ENCODE measurements around the gene TRAM1L1. TPM values are rescaled to one million over a fixed set of nuclear protein-coding genes. Genes with fewer than 3 reads are reported as not detected.

TRAM1L1 gene
- total RNA-seq, 4 donors from 2014 or later: 0.84 to 6.3 (median 2.5) TPM; not detected in 1

DNA sequence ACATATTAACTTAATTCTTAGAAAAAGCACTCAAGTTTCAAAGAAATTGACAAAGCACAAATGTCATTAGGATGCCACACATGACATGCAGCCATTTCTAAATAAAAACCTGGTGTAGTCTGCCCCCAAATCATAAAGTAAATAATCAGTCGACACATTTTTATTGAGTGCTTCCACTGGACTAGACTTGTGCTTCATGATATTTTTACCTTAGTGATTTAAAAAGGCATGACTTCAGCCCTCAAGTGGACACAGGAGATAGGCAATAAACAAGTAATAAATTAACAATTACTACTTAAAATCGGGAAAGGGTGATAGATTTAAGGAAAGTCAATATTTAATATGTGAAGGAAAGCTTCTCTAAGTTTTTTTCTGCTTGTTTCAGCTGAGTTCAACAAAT, 7.6 kb downstream of the TRAM1L1 start:
- WGBS, 2 donors: 77 to 84% methylated on average over 2 of the region's 2 CpGs
- DNase-seq (ENCODE audit: low spot score in 2 of 2): no peak
- no peaks in the 10 kb centered on the region for H3K36me3 ChIP-seq
- no peak overlapping the region for H3K4me3 ChIP-seq
- no peaks in the 10 kb centered on the region for H3K9me3 ChIP-seq
- no peak overlapping the region for H3K27ac ChIP-seq
- TF ChIP-seq, protein P1, sequence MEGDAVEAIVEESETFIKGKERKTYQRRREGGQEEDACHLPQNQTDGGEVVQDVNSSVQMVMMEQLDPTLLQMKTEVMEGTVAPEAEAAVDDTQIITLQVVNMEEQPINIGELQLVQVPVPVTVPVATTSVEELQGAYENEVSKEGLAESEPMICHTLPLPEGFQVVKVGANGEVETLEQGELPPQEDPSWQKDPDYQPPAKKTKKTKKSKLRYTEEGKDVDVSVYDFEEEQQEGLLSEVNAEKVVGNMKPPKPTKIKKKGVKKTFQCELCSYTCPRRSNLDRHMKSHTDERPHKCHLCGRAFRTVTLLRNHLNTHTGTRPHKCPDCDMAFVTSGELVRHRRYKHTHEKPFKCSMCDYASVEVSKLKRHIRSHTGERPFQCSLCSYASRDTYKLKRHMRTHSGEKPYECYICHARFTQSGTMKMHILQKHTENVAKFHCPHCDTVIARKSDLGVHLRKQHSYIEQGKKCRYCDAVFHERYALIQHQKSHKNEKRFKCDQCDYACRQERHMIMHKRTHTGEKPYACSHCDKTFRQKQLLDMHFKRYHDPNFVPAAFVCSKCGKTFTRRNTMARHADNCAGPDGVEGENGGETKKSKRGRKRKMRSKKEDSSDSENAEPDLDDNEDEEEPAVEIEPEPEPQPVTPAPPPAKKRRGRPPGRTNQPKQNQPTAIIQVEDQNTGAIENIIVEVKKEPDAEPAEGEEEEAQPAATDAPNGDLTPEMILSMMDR (IDR thresholded peaks at IDR 0.05): no peak
- no peaks in the 10 kb centered on the region for H3K4me1 ChIP-seq
- H3K27me3 ChIP-seq: no peaks in the 10 kb centered on the region

DNA sequence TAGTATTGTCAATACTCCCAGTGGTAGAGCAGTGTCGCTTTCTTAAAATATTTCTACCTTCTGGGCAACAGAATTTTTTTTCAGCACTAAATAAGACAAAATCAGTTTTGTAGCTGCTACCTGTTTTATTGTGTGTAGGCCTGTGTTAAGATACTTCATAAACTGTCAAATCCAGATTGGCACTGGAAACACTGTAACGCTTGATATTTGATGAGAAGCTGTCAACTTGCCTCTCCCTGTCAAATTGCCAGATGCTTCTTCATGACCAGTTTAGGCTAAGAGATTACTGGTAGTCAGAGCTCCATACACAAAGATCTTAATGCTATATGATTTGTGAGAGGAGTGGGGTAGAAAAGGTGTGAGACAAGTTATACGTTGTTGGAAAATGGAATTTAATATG, 17.3 kb downstream of the TRAM1L1 start:
- Histone ChIP-seq H3K9me3 (no peaks in the 10 kb centered on the region), H3K27ac (no peak overlapping the region), H3K4me1 (no peaks in the 10 kb centered on the region), H3K4me3 (no peak overlapping the region), H3K36me3 (no peaks in the 10 kb centered on the region), H3K27me3 (no peaks in the 10 kb centered on the region)
- no peak for TF ChIP-seq POLR2A (IDR thresholded peaks at IDR 0.05)
- TF ChIP-seq, protein P1 (IDR thresholded peaks at IDR 0.05): no peak
- DNase-seq (ENCODE audit: low spot score in 2 of 2): no peak
- 86 to 89% methylated on average over 3 of the region's 3 CpGs for WGBS, 2 donors

DNA sequence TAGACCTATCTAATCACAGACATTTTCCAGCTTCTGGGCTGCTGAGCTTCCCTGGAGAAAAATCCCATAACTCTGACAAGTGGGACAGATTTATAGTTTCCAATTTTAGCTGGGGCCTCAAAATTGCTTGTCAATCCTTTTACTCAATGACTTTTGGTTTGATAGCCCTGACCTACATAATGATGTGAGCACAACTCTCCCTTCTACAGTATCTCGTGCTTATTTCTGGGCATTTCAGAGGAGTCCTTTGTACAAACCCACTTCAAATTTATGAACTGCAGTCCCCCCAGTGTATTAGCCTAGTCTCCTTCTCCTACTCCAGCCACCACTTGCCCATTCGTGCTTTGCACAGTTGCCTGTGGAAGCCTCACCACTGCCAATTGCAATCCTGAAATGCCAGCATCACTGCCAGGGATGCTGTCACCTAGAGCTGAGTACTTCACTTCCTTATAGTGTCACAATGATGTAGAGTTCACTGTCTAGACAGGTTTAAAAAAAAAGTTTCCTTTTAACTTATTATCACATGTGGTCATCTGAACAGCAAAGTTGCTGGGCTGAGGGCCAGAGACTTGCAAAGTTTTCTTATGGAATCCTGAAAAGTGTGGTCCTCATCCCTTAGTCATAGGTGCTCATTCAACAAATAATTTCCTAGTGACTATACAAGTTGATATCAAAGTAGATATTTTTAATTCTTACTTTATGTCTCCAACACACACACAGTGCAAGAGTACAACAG, 21.2 kb downstream of the TRAM1L1 start:
- H3K27ac ChIP-seq: no peak overlapping the region

DNA sequence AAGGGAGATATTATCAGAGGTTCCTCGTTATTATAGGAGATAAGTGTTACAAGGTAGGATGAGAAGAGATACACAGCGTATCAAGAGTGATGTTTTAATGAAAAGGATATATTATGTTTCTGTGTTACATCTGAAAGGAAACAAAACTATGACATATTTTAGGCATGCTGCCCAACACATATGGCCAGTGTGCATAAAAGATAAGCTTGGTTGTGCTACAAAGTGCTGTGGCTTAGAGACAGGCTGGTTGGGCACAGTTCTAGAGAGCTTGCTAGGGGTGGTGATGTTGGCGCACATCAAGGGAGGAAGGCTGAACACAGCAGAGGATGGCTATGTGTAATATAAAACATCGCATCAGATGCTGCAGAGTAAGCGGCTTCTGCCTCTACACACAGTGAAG, 42.4 kb downstream of the TRAM1L1 start:
- 94% methylated on average over 5 of the region's 5 CpGs for WGBS, 2 donors
- TF ChIP-seq POLR2A (IDR thresholded peaks at IDR 0.05) (no peak), EP300 (IDR thresholded peaks at IDR 0.05) (no peak)
- TF ChIP-seq, protein P1 (IDR thresholded peaks at IDR 0.05): no peak

More for the DNA sequence above, 21.2 kb downstream of the TRAM1L1 start:
- Histone ChIP-seq H3K4me1 (no peaks in the 10 kb centered on the region), H3K9me3 (no peaks in the 10 kb centered on the region), H3K27me3 (no peaks in the 10 kb centered on the region), H3K36me3 (no peaks in the 10 kb centered on the region), H3K4me3 (no peak overlapping the region)
- 59 to 63% methylated on average over 2 of the region's 2 CpGs for WGBS, 2 donors
- DNase-seq (ENCODE audit: low spot score in 2 of 2): no peak
- TF ChIP-seq, protein P1 (IDR thresholded peaks at IDR 0.05): no peak
- TF ChIP-seq EP300 (IDR thresholded peaks at IDR 0.05) (no peak), POLR2A (IDR thresholded peaks at IDR 0.05) (no peak)

More for the DNA sequence above, 42.4 kb downstream of the TRAM1L1 start:
- no peak for DNase-seq (ENCODE audit: low spot score in 2 of 2)
- Histone ChIP-seq H3K9me3 (peaks cover 0 to 9% (median 4%) of the 10 kb centered on the region in 4 donors), H3K4me3 (no peak overlapping the region), H3K27me3 (no peaks in the 10 kb centered on the region), H3K4me1 (no peaks in the 10 kb centered on the region), H3K36me3 (no peaks in the 10 kb centered on the region), H3K27ac (no peak overlapping the region)

All from tibial nerve (tissue), 4 donors.